ENCODE measurements around the gene SLC6A18. TPM values are rescaled to one million over a fixed set of nuclear protein-coding genes. Genes with fewer than 3 reads are reported as not detected.

Gene SLC6A18
- total and polyA plus RNA-seq, 9 of the 15 experiments (the other 6 are each of a cell fraction or from before 2014, with no cell fraction given) = not detected

DNA sequence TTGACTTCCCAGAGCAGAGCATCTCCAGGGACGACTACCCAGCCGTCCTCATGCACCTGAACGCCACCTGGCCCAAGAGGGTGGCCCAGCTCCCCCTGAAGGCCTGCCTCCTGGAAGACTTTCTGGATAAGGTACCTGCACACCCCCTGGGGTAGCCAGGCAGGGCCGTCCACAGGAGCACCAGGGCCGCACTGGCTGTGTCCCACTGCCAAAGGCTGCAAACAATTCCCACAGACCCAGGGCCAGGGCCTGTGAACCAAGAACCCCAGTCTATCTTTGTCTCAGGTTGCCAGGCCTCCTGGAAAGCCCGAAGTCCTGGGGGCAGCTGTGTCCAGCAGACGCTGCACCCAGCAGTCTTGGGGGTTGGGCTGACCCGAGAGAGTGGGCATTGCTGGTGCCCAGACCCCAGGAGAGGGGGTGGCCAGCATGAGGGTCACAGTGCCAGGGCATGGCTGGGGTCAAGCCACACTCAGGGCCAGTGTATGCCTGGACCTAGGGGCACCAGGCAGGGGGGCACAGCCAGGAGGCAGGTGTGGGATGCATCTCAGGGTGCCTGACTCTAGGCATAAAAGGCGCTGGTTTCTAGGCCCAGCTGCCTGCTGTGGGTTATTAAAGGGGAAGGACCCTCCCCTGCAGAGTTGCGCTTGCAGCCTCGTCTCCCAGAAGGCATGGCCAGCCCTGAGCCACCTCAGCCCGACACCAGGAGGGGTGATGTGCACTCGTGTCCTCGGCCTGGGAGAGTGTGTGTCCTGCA, 17.7 kb downstream of the SLC6A18 start:
- no peak for ATAC-seq
- POLR2A ChIA-PET = interaction anchor here (0.6 kb wide), 1 partner anchor 72 kb away, joined by 3 read pairs; no protein-coding TSS in a partner anchor

More for the DNA sequence above, 17.7 kb downstream of the SLC6A18 start:
- BruUV-seq (replicated peaks) = no TSS peak
- TF ChIP-seq, protein P1, sequence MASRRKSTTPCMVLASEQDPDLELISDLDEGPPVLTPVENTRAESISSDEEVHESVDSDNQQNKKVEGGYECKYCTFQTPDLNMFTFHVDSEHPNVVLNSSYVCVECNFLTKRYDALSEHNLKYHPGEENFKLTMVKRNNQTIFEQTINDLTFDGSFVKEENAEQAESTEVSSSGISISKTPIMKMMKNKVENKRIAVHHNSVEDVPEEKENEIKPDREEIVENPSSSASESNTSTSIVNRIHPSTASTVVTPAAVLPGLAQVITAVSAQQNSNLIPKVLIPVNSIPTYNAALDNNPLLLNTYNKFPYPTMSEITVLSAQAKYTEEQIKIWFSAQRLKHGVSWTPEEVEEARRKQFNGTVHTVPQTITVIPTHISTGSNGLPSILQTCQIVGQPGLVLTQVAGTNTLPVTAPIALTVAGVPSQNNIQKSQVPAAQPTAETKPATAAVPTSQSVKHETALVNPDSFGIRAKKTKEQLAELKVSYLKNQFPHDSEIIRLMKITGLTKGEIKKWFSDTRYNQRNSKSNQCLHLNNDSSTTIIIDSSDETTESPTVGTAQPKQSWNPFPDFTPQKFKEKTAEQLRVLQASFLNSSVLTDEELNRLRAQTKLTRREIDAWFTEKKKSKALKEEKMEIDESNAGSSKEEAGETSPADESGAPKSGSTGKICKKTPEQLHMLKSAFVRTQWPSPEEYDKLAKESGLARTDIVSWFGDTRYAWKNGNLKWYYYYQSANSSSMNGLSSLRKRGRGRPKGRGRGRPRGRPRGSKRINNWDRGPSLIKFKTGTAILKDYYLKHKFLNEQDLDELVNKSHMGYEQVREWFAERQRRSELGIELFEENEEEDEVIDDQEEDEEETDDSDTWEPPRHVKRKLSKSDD (conservative IDR thresholded peaks at IDR 0.05; ENCODE audit: low read length) = no peak
- TF ChIP-seq ZNF384 (IDR thresholded peaks at IDR 0.05; ENCODE audit: low read depth, low read length) (no peak), ZFX (CRISPR knock-in tag; IDR thresholded peaks at IDR 0.05) (no peak), EP400 (IDR thresholded peaks at IDR 0.05) (no peak), ELF2 (CRISPR knock-in tag; IDR thresholded peaks at IDR 0.05) (no peak)
- TF ChIP-seq, protein P2, sequence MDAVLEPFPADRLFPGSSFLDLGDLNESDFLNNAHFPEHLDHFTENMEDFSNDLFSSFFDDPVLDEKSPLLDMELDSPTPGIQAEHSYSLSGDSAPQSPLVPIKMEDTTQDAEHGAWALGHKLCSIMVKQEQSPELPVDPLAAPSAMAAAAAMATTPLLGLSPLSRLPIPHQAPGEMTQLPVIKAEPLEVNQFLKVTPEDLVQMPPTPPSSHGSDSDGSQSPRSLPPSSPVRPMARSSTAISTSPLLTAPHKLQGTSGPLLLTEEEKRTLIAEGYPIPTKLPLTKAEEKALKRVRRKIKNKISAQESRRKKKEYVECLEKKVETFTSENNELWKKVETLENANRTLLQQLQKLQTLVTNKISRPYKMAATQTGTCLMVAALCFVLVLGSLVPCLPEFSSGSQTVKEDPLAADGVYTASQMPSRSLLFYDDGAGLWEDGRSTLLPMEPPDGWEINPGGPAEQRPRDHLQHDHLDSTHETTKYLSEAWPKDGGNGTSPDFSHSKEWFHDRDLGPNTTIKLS (IDR thresholded peaks at IDR 0.05; ENCODE audit: borderline replicate concordance, low read depth) = no peak
- TF ChIP-seq, protein P3, sequence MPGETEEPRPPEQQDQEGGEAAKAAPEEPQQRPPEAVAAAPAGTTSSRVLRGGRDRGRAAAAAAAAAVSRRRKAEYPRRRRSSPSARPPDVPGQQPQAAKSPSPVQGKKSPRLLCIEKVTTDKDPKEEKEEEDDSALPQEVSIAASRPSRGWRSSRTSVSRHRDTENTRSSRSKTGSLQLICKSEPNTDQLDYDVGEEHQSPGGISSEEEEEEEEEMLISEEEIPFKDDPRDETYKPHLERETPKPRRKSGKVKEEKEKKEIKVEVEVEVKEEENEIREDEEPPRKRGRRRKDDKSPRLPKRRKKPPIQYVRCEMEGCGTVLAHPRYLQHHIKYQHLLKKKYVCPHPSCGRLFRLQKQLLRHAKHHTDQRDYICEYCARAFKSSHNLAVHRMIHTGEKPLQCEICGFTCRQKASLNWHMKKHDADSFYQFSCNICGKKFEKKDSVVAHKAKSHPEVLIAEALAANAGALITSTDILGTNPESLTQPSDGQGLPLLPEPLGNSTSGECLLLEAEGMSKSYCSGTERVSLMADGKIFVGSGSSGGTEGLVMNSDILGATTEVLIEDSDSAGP (CRISPR knock-in tag; IDR thresholded peaks at IDR 0.05) = no peak
- TF ChIP-seq, protein P4, sequence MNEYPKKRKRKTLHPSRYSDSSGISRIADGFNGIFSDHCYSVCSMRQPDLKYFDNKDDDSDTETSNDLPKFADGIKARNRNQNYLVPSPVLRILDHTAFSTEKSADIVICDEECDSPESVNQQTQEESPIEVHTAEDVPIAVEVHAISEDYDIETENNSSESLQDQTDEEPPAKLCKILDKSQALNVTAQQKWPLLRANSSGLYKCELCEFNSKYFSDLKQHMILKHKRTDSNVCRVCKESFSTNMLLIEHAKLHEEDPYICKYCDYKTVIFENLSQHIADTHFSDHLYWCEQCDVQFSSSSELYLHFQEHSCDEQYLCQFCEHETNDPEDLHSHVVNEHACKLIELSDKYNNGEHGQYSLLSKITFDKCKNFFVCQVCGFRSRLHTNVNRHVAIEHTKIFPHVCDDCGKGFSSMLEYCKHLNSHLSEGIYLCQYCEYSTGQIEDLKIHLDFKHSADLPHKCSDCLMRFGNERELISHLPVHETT (CRISPR knock-in tag; conservative IDR thresholded peaks at IDR 0.05 in 1 of 2, IDR thresholded peaks at IDR 0.05 in 1 of 2) = no peak
- intact Hi-C loops (cut with micrococcal nuclease) = no loop called here
- H3K27ac ChIP-seq (ENCODE audit: extremely low read depth, low read depth, low read length) = no peak overlapping the region
- no peaks in the 10 kb centered on the region for H3K36me3 ChIP-seq (ENCODE audit: control insufficient read depth, insufficient read depth, low read length)
- H3K79me2 ChIP-seq (ENCODE audit: control insufficient read depth, insufficient read depth, low read length) = no peaks in the 10 kb centered on the region
- CTCF ChIA-PET (ENCODE audit: low intra/inter-chr PET ratio) = no interaction called here
- no peaks in the 10 kb centered on the region for H3K9me3 ChIP-seq (replicated peaks; ENCODE audit: control insufficient read depth, insufficient read depth, low read depth, low read length)
- no peak overlapping the region for H3K4me3 ChIP-seq
- no peak overlapping the region for H2AFZ ChIP-seq (ENCODE audit: low read depth, low read length)
- in situ Hi-C loops (cut with MboI) = no loop called here
- peaks cover 37 to 84% of the 10 kb centered on the region in 2 experiments; a peak in 4 of 5 replicates for H3K27me3 ChIP-seq (ENCODE audit: control insufficient read depth in 2 of 2, insufficient read depth in 2 of 2, low read length in 2 of 2)
- H3K9ac ChIP-seq (ENCODE audit: insufficient read depth in 1 of 2, low read depth in 2 of 2, low read length in 2 of 2) = no peak overlapping the region; a peak in 1 of 4 replicates
- FAIRE-seq = no peak
- H3K9me1 ChIP-seq (ENCODE audit: control insufficient read depth, insufficient read depth, low read length) = peaks cover 5% of the 10 kb centered on the region
- DNase-seq (ENCODE audit: extremely low read depth in 1 of 4, low spot score in 3 of 4) = no peak
- peaks cover 51% of the 10 kb centered on the region for H4K20me1 ChIP-seq (replicated peaks; ENCODE audit: control insufficient read depth, insufficient read depth, low read length)
- under 1% methylated on average over 14 of the region's 14 CpGs for WGBS (ENCODE audit: insufficient coverage, low coverage, missing lambda C conversion rate)
- no peak overlapping the region for H3K4me2 ChIP-seq (ENCODE audit: insufficient read depth, low read length)
- H3K4me1 ChIP-seq (replicated peaks in 1 of 2; ENCODE audit: control insufficient read depth in 2 of 2, insufficient read depth in 2 of 2, low read length in 2 of 2) = peaks cover 8 to 52% of the 10 kb centered on the region in 2 experiments; a peak in 4 of 5 replicates

Data from K562 (cell line).